Vagina (tissue), 2 donors: Measurements from ENCODE around the gene CRMP1.

Experiments used
- POLR2A ChIP-seq, 2 donors: fragments of 450-650 bp; IDR thresholded peaks; one replicate each; pipeline ENCODE4 v1.6.1; 2017; ENCODE audit warnings: antibody characterized with exemption in 2 of 2, mild to moderate bottlenecking in 2 of 2, moderate library complexity in 2 of 2
- POLR2AphosphoS5 ChIP-seq, 2 donors: sonication (generic); formaldehyde crosslinking; IDR thresholded peaks; one replicate each; pipeline ENCODE4 v1.9.0; 2017; ENCODE audit warnings: antibody characterized with exemption in 2 of 2, mild to moderate bottlenecking in 2 of 2, low read depth in 1 of 2; ENCODE audit not compliant: insufficient read depth in 1 of 2
- TF ChIP-seq, protein P1 (sequence below), 3 experiments: fragments of 450-650 bp in 2 of 3; fragments of 200-600 bp in 1 of 3; sonication (generic) in 1 of 3; IDR thresholded peaks; one replicate each; pipeline ENCODE4 v1.5.1; 2017 to 2019; ENCODE audit warnings: antibody characterized with exemption in 3 of 3, mild to moderate bottlenecking in 2 of 3, moderate library complexity in 2 of 3

DNA sequence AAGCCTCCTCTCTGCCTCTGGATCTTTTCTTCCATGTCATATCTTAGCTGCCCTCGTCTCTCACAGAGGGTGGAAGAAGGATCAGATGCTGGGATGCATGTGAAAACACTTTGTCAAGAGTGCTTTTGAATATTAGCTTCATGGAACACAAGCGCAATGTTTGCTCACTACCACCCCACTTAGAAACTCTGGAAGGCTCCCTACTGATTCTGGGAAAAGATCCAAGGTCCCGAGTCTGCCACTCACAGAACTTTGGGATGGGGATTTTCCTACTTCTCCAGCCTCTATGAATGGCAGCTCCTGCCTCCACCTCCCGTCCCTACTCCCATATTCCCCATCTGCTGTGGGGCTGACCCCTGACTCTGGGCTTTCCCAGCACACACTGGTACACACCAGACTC lies 40.2 kb upstream of the CRMP1 start:
- TF ChIP-seq, protein P1, sequence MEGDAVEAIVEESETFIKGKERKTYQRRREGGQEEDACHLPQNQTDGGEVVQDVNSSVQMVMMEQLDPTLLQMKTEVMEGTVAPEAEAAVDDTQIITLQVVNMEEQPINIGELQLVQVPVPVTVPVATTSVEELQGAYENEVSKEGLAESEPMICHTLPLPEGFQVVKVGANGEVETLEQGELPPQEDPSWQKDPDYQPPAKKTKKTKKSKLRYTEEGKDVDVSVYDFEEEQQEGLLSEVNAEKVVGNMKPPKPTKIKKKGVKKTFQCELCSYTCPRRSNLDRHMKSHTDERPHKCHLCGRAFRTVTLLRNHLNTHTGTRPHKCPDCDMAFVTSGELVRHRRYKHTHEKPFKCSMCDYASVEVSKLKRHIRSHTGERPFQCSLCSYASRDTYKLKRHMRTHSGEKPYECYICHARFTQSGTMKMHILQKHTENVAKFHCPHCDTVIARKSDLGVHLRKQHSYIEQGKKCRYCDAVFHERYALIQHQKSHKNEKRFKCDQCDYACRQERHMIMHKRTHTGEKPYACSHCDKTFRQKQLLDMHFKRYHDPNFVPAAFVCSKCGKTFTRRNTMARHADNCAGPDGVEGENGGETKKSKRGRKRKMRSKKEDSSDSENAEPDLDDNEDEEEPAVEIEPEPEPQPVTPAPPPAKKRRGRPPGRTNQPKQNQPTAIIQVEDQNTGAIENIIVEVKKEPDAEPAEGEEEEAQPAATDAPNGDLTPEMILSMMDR (IDR thresholded peaks at IDR 0.05) = no peak
- TF ChIP-seq POLR2A (IDR thresholded peaks at IDR 0.05) = no peak
- TF ChIP-seq POLR2AphosphoS5 (IDR thresholded peaks at IDR 0.05; ENCODE audit: insufficient read depth in 1 of 2, low read depth in 1 of 2) = no peak
